ENCODE results near the gene BYSL. TPM values are rescaled to one million over a fixed set of nuclear protein-coding genes. Genes with fewer than 3 reads are reported as not detected.

Gene BYSL
- total RNA-seq, 1 donor from 2014 or later = 36.5 TPM

DNA sequence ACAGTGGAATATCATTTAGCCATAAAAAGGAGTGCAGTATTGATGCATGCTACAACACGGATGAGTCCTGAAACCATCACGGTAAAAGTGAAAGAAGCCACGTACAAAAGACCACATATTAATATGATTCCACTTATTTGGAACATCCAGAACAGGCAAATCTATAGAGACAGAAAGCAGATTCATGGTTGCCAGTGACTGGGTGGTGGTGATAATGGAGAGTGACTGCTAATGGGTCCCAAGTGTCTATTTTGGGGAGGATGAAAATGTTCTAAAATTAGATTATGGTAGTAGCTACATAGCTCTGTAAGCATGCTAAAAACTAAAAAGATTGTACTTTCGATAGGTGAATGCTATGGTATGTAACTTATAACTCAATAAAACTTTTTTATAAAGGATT lies 38.7 kb downstream of the BYSL start:
- peaks cover 4% of the 10 kb centered on the region for H3K4me1 Mint-ChIP-seq (ENCODE audit: unreplicated experiment)
- TF ChIP-seq, protein P1, sequence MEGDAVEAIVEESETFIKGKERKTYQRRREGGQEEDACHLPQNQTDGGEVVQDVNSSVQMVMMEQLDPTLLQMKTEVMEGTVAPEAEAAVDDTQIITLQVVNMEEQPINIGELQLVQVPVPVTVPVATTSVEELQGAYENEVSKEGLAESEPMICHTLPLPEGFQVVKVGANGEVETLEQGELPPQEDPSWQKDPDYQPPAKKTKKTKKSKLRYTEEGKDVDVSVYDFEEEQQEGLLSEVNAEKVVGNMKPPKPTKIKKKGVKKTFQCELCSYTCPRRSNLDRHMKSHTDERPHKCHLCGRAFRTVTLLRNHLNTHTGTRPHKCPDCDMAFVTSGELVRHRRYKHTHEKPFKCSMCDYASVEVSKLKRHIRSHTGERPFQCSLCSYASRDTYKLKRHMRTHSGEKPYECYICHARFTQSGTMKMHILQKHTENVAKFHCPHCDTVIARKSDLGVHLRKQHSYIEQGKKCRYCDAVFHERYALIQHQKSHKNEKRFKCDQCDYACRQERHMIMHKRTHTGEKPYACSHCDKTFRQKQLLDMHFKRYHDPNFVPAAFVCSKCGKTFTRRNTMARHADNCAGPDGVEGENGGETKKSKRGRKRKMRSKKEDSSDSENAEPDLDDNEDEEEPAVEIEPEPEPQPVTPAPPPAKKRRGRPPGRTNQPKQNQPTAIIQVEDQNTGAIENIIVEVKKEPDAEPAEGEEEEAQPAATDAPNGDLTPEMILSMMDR (conservative IDR thresholded peaks at IDR 0.05) = no peak
- H3K27ac Mint-ChIP-seq = no peak overlapping the region
- peaks cover 3% of the 10 kb centered on the region for H3K36me3 Mint-ChIP-seq
- no peak overlapping the region for H3K4me3 Mint-ChIP-seq
- no peaks in the 10 kb centered on the region for H3K9me3 Mint-ChIP-seq
- no peaks in the 10 kb centered on the region for H3K27me3 Mint-ChIP-seq
- no peak for DNase-seq (ENCODE audit: extremely low spot score, unreplicated experiment)

DNA sequence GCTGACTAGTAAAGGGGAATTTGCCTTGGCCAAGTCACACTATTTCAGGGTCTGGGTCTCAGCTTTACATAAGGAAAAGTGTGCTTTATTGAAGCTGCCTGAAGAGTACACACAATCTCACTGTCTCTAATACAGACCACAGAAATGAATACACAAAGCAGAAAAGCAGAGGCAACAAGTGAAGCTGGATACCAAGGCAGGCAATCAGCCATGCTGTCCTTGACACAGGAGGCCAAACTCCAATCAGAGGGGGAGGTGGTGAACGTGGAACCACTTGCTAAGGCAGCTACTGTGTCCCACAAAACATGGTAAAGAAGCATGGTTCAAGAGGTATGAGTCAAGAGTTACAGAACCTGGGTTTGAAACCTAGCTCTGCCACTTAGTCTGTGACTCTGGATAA lies 42.1 kb downstream of the BYSL start:
- H3K36me3 Mint-ChIP-seq = peaks cover 3% of the 10 kb centered on the region
- peak overlapping the region; percentile 34 for H3K27ac Mint-ChIP-seq
- TF ChIP-seq, protein P1 (conservative IDR thresholded peaks at IDR 0.05) = no peak
- no peaks in the 10 kb centered on the region for H3K27me3 Mint-ChIP-seq
- DNase-seq (ENCODE audit: extremely low spot score, unreplicated experiment) = no peak
- H3K4me1 Mint-ChIP-seq (ENCODE audit: unreplicated experiment) = peaks cover 20% of the 10 kb centered on the region
- H3K9me3 Mint-ChIP-seq = no peaks in the 10 kb centered on the region
- H3K4me3 Mint-ChIP-seq = no peak overlapping the region

DNA sequence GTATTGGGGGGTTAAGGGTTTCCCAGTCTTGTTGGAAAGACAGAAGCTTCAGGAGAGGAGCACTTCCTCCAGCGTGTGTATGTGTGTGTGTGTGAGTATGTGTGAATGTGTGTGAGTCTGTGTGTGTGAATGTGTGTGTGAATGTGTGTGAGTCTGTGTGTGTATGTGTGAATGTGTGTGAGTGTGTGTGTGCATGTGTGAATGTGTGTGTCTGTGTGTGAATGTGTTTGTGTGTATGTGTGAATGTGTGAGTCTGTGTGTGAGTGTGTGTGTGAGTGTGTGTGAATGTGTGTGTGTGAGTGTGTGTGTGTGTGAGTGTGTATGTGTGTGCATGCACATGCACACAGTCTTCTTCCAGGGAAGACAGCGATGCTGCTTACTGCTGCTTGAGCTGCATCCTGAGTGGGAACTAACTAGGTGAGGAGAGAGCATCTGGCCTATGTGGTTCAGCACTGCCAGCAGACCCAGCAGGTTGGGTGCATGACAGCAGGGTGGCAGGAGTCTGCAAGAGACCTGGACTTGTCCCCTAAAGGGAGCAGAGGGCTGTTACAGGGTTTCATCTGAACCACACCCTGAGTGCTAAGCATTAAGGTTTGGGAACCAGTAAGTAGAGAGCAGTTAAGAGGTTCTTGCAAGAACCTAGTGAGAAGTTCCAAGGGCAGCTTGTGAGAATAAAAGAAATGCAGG lies 43.0 kb downstream of the BYSL start:
- TF ChIP-seq, protein P1 (conservative IDR thresholded peaks at IDR 0.05) = no peak
- Mint-ChIP-seq H3K27me3 (no peaks in the 10 kb centered on the region), H3K27ac (peak overlapping the region; percentile 29), H3K4me1 (ENCODE audit: unreplicated experiment) (peaks cover 20% of the 10 kb centered on the region), H3K36me3 (peaks cover 3% of the 10 kb centered on the region), H3K4me3 (no peak overlapping the region), H3K9me3 (no peaks in the 10 kb centered on the region)
- no peak for DNase-seq (ENCODE audit: extremely low spot score, unreplicated experiment)

DNA sequence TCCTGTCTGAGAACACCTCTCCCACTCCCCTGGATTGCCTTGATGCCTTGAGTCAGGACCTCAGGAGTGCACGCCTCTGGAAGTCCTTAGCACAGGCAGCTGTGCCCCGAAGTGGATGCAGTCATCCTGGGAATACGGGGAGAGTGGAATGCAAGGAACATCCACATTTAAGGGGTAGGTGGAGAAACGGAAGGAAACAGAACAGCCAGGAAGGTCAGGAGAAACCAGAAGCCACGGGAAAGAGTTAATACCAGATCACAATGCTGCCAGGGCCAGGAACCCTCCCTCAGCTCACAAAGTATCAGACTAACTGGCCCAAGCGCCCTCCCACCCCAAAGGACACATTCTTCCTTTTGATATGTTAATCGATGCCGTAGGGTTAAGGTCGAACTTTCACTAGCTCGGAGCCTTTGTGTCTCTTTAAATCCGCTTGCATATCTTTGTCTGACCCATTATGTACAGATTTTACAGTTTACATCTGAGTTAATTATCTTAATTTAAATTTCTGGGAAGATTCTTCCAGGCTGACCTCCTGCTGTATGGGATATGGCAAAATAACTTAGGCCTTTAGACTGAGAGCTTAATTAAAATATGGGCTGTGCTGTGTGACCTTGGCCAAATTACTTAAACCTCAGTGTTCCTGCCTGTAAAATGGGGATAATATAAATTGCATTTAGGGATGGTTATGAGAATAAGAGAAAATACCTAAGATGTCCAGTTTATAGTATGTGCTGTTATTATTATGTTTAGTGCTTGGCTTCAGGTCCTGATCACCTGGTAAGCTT lies 44.3 kb downstream of the BYSL start:
- TF ChIP-seq, protein P1 (conservative IDR thresholded peaks at IDR 0.05) = no peak
- Mint-ChIP-seq H3K4me3 (no peak overlapping the region), H3K36me3 (peaks cover 3% of the 10 kb centered on the region), H3K27ac (peak overlapping the region; percentile 96), H3K9me3 (no peaks in the 10 kb centered on the region), H3K4me1 (ENCODE audit: unreplicated experiment) (peaks cover 24% of the 10 kb centered on the region), H3K27me3 (no peaks in the 10 kb centered on the region)
- no peak for DNase-seq (ENCODE audit: extremely low spot score, unreplicated experiment)

DNA sequence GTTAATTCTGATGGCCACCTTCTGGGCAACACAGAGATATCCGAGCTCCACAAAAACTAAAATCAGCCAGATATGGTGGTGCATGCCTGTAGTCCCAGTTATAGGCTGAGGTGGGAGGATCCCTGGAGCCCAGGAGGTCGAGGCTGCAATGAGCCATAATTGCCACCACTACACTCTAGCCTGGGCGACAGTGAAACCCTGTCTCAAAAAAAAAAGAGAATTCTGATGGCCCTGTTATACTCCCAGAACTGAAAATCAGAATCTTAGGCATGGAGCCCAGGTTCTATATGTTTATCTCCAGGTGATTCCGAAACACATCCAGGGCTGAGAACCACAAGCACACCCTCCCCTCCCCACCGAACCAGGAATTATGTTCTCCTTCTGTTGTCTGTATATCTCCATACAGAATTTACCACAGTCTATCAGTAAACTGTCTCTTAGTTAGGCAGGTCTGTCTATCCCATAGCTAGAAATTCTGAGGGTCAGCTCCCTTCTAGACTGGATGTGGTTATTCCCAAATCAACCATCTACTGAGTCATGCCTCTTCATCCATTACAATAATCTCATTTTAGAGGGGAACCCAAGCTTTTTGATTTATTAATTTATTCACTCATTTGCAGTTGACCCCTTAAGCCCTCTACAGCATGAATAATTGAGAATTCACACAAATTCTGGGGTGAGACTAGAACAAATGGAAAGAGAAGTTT lies 45.1 kb downstream of the BYSL start:
- TF ChIP-seq, protein P1 (conservative IDR thresholded peaks at IDR 0.05) = no peak
- H3K9me3 Mint-ChIP-seq = no peaks in the 10 kb centered on the region
- peaks cover 3% of the 10 kb centered on the region for H3K36me3 Mint-ChIP-seq
- H3K27me3 Mint-ChIP-seq = no peaks in the 10 kb centered on the region
- no peak overlapping the region for H3K4me3 Mint-ChIP-seq
- H3K27ac Mint-ChIP-seq = peak overlapping the region; percentile 96
- peaks cover 25% of the 10 kb centered on the region for H3K4me1 Mint-ChIP-seq (ENCODE audit: unreplicated experiment)
- no peak for DNase-seq (ENCODE audit: extremely low spot score, unreplicated experiment)
